GM23248 (cell line): ENCODE data around the gene RORB.

Experiments
- EZH2 ChIP-seq: fragments of 200-600 bp; sonication (generic); IDR thresholded peaks from 2 replicates; pipeline ENCODE4 v1.6.1; 2018; ENCODE audit warnings: antibody characterized with exemption, mild to moderate bottlenecking; ENCODE audit not compliant: insufficient read depth, poor library complexity, severe bottlenecking
- EZH2phosphoT487 ChIP-seq: fragments of 200-600 bp; sonication (generic); IDR thresholded peaks from 2 replicates; pipeline ENCODE4 v1.6.1; 2018; ENCODE audit warnings: antibody characterized with exemption, moderate library complexity, mild to moderate bottlenecking, low read depth; ENCODE audit not compliant: insufficient read depth

DNA sequence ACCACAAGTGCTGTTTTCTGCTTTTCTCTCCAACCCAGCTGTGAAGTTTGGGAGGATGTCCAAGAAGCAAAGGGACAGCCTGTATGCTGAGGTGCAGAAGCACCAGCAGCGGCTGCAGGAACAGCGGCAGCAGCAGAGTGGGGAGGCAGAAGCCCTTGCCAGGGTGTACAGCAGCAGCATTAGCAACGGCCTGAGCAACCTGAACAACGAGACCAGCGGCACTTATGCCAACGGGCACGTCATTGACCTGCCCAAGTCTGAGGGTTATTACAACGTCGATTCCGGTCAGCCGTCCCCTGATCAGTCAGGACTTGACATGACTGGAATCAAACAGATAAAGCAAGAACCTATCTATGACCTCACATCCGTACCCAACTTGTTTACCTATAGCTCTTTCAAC, 145.2 kb downstream of the RORB start:
- no peak for TF ChIP-seq EZH2
- no peak for TF ChIP-seq EZH2phosphoT487
